Activated naive CD8-positive, alpha-beta T cell treated with anti-CD3 and anti-CD28 coated beads, Interleukin-2, amount 50 U/mL, for 16 hours (primary cell): ENCODE measurements around the gene SLC44A3.

Experiments
- DNase-seq: peaks from one replicate; pipeline ENCODE4 v3.0.0-alpha.2; 2020; ENCODE audit warnings: low read depth, low spot score

The SLC44A3 gene

GRCh38 chr1:94801919-94802546, 18.1 kb upstream of the SLC44A3 start:
- no peak for DNase-seq

- DNase-seq, result no peak
Measured at GRCh38 chr1:94803106-94803505, 17.1 kb upstream of the SLC44A3 start.

- DNase-seq, result no peak
Measured at GRCh38 chr1:94803517-94804441, 16.4 kb upstream of the SLC44A3 start.

DNA sequence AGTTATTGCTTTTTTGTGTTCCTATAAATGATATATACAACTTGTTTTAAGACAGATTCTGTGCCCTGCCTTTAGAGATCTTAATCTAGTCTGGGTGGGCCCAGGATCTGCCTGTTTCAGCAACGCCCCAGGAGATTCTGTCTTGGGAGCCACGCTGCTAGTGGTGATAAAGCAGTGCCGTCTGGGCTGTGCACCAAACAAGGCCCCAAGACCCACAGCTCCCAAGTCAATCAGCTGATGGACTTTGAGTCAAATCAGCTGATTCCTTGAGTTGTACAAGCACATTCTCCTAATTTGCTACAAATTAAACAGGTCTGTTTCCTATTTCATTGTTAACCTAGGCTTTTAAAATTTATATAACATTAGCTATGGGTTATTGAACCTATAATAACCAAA, 15.7 kb upstream of the SLC44A3 start:
- no peak for DNase-seq

- DNase-seq, result peak; percentile 23
Measured at GRCh38 chr1:94805912-94806311, 14.2 kb upstream of the SLC44A3 start.

DNA sequence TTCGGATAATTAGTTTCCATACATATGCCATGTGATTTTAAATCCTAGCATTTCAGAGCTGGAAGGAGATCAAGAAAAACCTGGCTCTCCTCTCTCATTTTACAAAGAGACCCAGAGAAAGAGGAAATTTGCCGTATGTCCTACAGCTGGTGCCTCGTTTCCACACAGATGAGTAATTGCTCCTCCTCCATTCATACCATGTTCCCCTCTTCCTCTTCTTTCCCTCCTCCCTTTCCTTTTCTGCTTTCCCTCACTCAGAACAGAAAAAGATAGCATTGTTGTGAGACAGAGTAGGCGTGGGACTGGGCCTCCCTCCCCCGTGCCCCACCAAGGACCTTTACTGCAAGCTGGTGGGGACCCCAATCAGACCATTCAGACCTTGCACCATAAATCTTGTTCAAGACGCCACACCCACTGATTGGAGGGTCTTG, 13.7 kb upstream of the SLC44A3 start:
- no peak for DNase-seq

- no peak for DNase-seq
Measured at GRCh38 chr1:94807742-94808491, 12.2 kb upstream of the SLC44A3 start.

- DNase-seq, result no peak
Measured at GRCh38 chr1:94808669-94809068, 11.5 kb upstream of the SLC44A3 start.

- no peak for DNase-seq
Measured at GRCh38 chr1:94812985-94813384, 7.2 kb upstream of the SLC44A3 start.

DNA sequence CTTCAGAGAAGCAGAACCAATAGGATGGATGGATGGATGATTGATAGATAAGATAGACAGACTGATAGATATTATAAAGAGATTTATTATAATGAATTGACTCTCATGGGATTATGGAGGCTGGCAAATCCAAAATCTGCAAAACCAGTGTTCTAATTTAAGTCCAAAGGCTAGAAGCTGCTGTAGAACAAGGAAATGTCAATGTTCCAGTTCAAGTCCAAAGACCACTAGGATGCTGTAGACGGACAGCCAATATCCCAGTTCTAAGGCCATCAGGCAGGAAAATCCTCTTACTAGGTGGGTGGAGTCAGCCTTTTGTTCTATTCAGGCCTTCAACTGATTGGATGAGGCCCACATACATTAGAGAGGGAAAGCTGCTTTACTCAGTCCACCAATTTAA, 4.1 kb upstream of the SLC44A3 start:
- DNase-seq, result no peak

- DNase-seq, result no peak
Measured at GRCh38 chr1:94817712-94818111, 2.4 kb upstream of the SLC44A3 start.

- no peak for DNase-seq
Measured at GRCh38 chr1:94819238-94819944, 766 bp upstream of the SLC44A3 start.

DNA sequence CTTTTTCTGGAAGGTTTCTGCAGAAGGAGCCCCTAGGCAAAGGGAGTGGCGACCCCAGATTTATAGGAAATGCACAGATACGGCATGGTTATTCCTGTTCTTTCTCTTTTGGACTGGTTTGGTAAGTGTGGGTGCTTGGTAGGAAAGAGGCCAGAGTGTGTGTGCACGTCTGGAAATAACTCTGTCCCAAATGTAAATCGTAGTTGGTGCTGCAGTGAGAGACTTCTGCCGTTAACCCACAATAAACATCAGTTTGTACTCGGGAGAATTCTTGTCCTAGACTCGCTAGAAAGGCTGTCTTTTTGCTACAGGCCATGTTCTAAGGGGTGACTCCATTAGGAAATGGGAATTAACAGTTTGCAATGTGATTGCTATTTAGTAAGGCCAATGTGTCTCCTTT, 779 bp downstream of the SLC44A3 start:
- no peak for DNase-seq

GRCh38 chr1:94821636-94822305, 1.6 kb downstream of the SLC44A3 start:
- DNase-seq, result no peak

GRCh38 chr1:94823116-94823515, 3.0 kb downstream of the SLC44A3 start:
- DNase-seq, result no peak

DNA sequence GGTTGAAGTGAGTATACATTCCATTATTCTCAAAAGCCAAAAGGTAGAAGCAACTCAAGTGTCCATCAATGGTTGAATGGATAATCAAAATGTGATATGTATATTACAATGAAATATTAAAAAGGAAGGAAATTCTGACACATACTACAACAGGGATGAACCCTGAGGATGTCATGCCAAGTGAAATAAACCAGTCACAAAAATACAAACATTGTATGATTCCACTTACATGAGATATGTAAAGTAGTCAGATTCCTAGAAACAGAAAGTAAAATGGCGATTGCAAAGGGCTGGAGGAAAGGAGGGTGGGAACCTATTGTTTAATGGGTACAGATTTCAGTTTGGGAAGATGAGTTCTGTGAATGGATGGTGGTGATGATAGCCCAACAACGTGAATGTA, 5.8 kb downstream of the SLC44A3 start:
- no peak for DNase-seq

GRCh38 chr1:94827434-94827833, 7.3 kb downstream of the SLC44A3 start:
- DNase-seq, result no peak

DNA sequence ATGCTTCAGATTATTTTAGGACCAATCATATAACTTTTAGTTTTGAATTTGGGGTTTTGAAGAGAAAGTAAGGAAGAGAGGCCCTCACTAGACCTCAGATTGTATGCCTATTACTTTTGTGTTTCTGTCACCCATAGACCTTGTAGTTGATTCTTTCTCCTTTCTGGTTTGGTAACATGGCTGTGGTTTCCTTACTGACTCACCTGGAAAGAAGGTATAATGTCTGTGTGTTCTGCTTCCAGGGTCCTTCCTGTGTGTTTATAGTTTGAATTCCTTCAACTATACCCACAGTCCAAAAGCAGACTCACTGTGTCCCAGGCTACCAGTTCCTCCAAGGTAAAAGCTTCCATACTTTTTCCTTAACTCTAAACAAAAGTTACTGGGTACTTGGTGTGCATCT, 8.1 kb downstream of the SLC44A3 start:
- no peak for DNase-seq

- DNase-seq, result no peak
Measured at GRCh38 chr1:94831641-94832040, 11.5 kb downstream of the SLC44A3 start.

DNA sequence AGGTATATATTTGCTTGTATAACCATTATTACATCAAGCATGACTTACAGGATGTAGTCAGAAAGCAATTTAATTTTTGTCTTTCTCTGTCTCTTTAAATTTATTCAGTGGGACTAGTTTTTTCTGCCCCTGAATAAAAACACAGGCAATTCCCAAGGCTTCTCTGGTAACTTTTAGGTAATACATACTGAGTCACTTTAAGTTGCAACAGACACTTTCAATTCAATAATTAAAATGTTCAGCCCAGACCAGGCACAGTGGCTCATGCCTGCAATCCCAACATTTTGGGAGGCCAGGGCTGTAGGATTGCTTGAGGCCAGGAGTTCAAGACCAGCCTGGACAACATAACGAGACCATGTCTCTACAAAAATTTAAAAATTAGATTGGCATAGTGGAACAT, 12.3 kb downstream of the SLC44A3 start:
- no peak for DNase-seq

- DNase-seq, result no peak
Measured at GRCh38 chr1:94832931-94833585, 12.9 kb downstream of the SLC44A3 start.
